ES-I3 (cell line): ENCODE measurements around the gene PPP6R3.
"Not testable (repeated sequence)": the region's sequence is repeated elsewhere in the genome, so short reads cannot be mapped to it uniquely, and the experiment has no call there.

ENCODE experiments used
- H3K36me3 ChIP-seq: 2 replicates; pipeline ENCODE4 v1.6.1; 2013; ENCODE audit warnings: mild to moderate bottlenecking, low read length, control low read depth, moderate library complexity; ENCODE audit not compliant: insufficient read depth
- H3K4me1 ChIP-seq: 2 replicates; pipeline ENCODE4 v1.6.1; 2013; ENCODE audit warnings: mild to moderate bottlenecking, control low read depth, low read length; ENCODE audit not compliant: insufficient read depth
- H3K9ac ChIP-seq: 2 replicates; pipeline ENCODE4 v1.6.1; 2013; ENCODE audit warnings: low read depth, mild to moderate bottlenecking, low read length, moderate library complexity
- H3K9me3 ChIP-seq: 2 replicates; pipeline ENCODE4 v1.6.1; 2013; ENCODE audit warnings: mild to moderate bottlenecking, low read length, moderate library complexity; ENCODE audit not compliant: control insufficient read depth, insufficient read depth

Gene PPP6R3

DNA sequence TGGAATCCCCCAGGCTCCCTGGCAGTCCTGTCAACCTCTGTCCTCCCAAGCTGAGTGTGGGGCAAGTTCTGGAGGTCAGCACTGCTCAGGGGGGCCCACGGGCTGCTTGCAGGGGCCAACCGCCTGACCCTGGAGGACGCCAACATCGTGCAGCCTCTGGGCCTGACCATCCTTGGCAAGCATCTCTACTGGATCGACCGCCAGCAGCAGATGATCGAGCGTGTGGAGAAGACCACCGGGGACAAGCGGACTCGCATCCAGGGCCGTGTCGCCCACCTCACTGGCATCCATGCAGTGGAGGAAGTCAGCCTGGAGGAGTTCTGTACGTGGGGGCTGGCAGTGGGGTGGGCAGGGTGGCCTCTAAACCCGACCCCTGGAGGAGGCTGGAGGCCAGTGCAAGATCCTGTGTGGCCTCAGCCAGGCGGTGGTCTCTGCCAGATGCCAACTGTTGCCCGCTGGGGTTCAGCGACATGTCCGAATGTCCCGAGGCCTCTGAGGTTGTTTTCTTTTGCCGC lies 34.6 kb upstream of the PPP6R3 start:
- Histone ChIP-seq H3K9me3 (no peaks in the 10 kb centered on the region; the same call in 1 of the 2 replicates), H3K9ac (no peak overlapping the region), H3K4me1 (no peaks in the 10 kb centered on the region), H3K36me3 (peaks cover 8% of the 10 kb centered on the region)

DNA sequence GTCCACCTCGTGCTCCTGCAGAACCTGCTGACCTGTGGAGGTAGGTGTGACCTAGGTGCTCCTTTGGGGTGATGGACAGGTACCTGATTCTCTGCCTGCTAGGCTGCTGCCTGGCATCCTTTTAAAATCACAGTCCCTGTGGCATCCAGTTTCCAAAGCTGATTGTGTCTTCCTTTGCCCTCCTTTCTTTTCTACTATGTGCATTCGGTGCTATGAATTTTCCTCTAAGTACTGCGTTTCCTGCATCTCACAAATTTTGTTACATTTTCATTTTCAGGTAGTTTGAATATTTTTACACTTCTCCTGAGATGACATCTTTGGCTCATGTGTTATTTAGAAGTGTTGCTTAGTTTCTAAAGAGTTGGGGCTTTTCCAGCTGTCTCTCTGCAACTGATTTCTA lies 30.9 kb upstream of the PPP6R3 start:
- Histone ChIP-seq H3K36me3 (peaks cover 13% of the 10 kb centered on the region), H3K9ac (no peak overlapping the region)

DNA sequence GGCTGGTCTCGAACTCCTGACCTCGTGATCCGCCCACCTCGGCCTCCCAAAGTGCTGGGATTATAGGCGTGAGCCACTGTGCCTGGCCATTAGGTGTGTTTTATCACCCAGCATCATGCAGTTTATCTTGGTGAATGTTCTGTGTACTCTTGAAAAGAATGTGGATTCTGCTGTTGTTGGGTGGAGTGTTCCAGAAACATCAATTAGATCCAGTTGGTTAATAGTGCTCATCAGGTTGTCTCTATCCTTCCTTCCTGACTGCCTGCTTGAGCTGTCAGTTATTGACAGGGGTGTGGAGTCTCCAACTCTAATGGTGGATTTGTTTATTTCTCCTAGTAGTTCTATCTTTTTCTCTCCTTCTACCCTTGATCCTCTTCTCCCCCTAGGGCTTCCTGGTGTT lies 30.2 kb upstream of the PPP6R3 start:
- Histone ChIP-seq H3K4me1 (no peaks in the 10 kb centered on the region), H3K36me3 (peaks cover 13% of the 10 kb centered on the region), H3K9ac (no peak overlapping the region), H3K9me3 (no peaks in the 10 kb centered on the region; the same call in 1 of the 2 replicates)

More for the DNA sequence above, 30.9 kb upstream of the PPP6R3 start:
- H3K9me3 ChIP-seq, result no peaks in the 10 kb centered on the region; the same call in 1 of the 2 replicates
- H3K4me1 ChIP-seq, result no peaks in the 10 kb centered on the region

DNA sequence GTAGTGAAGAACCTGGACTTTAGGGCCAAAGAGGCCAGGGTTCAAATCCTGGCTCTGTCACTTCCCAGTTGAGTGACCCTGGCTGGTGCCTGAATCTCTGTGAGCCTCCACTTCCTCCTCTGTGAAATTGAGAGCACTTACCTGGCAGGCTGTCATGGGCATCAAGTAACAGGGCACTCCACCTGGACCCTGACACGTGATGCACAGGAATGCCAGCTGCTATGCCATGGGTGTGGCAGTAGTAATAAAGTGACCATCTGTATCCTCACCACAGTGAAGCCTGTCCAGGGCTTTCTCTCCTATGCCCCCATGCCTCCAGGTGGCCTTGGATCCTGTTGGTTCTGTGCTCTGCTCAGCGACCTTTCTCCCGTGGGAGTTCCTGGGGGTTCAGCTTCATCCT lies 29.8 kb upstream of the PPP6R3 start:
- peaks cover 13% of the 10 kb centered on the region for H3K36me3 ChIP-seq
- H3K9me3 ChIP-seq, result no peaks in the 10 kb centered on the region; the same call in 1 of the 2 replicates
- no peak overlapping the region for H3K9ac ChIP-seq
- no peaks in the 10 kb centered on the region for H3K4me1 ChIP-seq

DNA sequence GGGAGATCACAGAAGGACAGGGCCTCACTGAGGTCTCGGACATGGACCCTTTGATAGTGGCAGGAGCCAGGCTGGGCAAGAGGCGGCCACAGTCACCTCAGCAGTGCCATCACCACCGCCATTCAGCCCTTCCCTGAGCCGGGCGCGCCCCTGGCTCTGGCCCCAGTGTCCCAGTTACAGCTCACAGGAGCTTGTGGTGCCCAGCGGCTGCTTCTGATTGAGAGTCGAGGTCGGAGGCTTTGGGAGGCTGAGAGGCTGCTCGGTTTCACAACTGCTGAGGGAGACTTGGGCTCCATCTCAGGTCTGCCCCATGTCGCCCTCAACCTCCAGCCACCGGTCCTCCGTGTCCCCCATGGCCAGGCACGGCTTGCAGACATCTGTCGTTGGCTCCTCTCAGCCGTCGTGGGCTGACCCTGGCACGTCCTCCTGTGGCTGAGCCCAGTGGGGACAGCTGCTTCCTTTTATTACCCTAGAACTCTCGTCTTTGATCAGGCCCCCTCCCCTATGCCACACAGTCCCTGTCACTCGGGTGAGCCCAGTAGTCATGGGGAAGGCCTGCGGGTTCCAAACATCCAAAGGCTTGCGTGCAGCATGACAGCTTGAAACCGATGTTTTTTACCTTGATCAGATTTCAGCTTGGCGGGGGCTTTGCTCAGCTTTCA lies 28.4 kb upstream of the PPP6R3 start:
- no peak overlapping the region for H3K9ac ChIP-seq
- no peaks in the 10 kb centered on the region; the same call in 1 of the 2 replicates for H3K9me3 ChIP-seq
- peaks cover 2% of the 10 kb centered on the region; the same call in 1 of the 2 replicates for H3K4me1 ChIP-seq
- H3K36me3 ChIP-seq, result peaks cover 13% of the 10 kb centered on the region

DNA sequence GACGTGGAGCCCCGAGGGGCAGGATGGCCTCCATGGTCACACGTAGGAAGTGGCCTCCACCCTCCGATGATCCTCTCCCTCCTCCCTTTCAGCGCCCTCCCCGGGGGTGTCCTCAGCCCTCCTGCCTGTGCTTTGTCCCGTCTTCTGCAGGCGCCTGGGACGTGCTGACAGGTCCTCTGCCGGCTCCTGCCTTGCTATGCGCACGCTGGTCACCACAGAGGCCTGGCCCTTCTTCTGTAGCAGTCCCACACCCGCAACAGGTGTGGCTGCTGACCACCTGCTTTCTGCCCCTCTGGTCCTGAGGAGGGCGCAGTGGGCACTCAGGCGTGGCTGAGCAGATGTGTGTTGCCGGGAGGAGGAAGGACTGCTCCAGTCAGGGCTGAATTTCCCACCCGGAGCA lies 27.7 kb upstream of the PPP6R3 start:
- no peak overlapping the region for H3K9ac ChIP-seq
- H3K4me1 ChIP-seq, result peaks cover 6% of the 10 kb centered on the region; the same call in 1 of the 2 replicates
- H3K9me3 ChIP-seq, result no peaks in the 10 kb centered on the region; the same call in 1 of the 2 replicates
- peaks cover 13% of the 10 kb centered on the region for H3K36me3 ChIP-seq

DNA sequence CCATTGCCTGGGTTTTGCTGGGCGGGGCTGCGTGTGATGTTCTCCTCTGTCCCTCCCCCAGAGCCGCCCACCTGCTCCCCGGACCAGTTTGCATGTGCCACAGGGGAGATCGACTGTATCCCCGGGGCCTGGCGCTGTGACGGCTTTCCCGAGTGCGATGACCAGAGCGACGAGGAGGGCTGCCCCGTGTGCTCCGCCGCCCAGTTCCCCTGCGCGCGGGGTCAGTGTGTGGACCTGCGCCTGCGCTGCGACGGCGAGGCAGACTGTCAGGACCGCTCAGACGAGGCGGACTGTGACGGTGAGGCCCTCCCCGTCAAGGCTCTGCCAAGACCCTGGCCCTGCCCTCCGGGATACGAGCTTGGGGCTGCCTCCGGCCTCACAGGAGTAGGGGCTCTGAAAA lies 27.0 kb upstream of the PPP6R3 start:
- no peaks in the 10 kb centered on the region; the same call in 1 of the 2 replicates for H3K9me3 ChIP-seq
- H3K36me3 ChIP-seq, result peaks cover 14% of the 10 kb centered on the region
- H3K4me1 ChIP-seq, result peaks cover 6% of the 10 kb centered on the region; the same call in 1 of the 2 replicates
- H3K9ac ChIP-seq, result no peak overlapping the region

DNA sequence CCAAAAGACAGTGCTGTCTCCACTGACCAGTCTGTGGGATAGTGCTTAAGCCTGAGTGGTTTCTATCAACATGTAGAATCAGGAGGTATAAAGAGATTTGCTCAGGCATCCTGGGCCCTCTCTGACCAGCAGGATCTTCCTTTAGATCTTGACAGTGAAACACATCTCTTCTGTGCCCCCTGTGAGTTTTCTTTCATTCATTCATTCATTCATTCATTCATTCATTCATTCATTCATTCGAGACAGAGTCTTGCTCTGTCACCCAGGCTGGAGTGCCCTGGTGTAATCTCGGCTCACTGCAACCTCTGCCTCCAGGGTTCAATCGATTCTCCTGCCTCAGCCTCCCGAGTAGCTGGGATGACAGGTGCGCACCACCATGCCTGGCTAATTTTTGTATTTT lies 26.4 kb upstream of the PPP6R3 start:
- H3K4me1 ChIP-seq, H3K9me3 ChIP-seq, H3K9ac ChIP-seq: not testable (repeated sequence)
- peaks cover 17% of the 10 kb centered on the region for H3K36me3 ChIP-seq

DNA sequence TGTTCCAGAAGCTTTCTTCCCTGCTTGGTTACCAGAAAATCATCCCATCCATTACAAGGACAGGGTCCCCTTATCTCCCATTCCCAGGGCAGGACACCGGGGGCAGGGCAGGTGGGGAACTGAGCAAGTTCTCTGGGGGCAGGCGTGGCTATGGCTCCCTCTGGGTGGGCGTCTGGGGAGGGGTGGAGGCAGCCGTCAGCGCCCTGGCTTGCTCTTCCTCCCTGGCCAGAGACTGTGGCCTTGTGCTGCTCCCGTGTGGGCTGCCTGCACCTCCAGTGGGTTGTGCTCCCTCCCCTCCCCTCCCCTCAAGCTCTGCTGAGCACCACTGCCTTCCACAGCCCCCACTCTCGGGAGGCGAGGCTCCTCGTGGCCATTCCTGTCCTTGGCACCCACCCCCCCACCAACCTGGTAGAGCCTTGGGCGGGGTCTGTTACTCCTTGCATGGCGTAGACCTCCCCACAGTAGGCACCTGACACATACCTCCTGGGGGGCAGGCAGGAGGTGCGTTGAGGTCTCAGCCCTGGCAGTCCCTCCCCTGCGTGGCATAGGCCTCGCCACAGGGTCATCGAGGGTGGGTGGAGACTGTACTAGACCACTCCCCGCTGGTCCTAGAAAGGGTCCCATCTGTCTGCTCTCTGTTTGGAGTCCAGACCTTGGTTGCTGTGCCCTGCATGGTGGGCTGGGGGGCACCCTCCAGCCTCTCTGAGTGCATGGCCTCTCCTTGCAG lies 24.2 kb upstream of the PPP6R3 start:
- Histone ChIP-seq H3K4me1 (peaks cover 15% of the 10 kb centered on the region; the same call in 1 of the 2 replicates), H3K9ac (no peak overlapping the region), H3K9me3 (no peaks in the 10 kb centered on the region), H3K36me3 (peaks cover 9% of the 10 kb centered on the region)

DNA sequence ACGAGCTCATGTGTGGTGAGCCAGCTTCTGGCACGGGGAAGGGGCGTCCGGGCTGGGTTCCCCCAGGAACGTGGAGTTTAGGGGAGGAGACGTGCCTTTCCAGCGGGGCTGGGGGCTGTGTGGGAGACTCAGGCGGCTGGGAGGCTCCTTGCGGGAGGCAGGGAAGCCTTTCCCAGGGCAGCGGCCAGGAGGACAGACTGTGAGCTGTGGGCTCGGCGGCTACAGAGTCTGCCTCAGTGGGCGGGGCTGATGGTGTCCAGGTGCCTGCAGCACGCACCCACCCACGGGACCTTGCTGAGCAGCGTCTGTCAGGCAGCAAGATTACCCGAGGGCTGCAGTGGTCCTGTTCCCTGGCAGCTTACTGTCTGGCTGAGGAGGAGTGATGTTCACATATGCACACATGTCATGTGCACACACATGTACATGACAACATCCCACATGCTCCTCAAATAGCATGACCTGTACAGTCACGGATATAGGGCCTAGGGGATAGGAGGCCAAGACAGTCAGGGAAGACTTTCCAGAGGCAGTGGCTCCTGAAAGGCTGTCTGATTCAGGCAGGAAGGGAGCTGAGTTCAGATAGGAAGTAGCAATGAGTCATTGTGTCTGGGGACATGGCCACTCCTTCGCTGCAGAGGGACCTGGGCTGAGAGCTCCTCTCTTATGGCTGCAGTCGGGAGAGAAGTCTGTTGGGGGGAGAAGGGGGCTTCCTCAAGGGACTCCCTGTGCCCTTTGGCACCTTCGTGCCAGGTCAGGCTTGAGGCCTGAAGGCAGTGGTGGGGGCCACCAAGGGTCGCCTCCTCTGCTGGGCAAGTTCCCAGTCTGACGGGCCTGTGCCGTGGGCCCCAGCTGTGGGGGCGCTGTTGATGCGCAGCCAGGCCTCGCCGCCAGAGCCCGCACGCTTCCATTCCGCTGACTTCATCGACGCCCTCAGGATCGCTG lies 23.3 kb upstream of the PPP6R3 start:
- peaks cover 9% of the 10 kb centered on the region for H3K36me3 ChIP-seq
- H3K9me3 ChIP-seq, result no peaks in the 10 kb centered on the region
- no peak overlapping the region for H3K9ac ChIP-seq
- H3K4me1 ChIP-seq, result peaks cover 23% of the 10 kb centered on the region; the same call in 1 of the 2 replicates

DNA sequence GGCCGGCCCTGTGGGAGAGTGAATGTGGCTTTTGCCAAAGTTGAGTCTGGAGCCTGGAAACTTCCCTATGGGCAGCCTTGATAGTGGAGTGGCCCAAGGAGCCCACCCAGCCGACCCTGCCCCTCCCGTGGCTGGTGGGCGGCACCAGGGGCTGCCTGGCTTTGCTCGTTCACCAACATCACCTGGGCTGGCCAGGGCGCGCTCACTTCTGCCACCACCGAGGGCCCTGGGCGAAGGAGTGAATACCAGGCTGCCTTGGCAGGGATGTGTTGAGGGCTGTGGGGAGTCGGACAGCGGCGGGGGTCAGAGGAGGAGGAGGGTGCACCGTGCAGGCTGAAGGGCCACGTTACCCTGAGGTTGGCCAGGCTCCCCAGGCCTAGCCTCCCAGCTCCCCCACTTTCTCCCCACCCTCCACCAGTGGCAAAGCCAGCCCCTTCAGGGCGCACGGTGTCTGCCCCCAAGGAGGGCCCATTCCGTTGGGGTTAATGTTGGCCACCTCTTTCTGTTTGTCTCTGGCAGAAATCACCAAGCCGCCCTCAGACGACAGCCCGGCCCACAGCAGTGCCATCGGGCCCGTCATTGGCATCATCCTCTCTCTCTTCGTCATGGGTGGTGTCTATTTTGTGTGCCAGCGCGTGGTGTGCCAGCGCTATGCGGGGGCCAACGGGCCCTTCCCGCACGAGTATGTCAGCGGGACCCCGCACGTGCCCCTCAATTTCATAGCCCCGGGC lies 22.5 kb upstream of the PPP6R3 start:
- Histone ChIP-seq H3K9me3 (no peaks in the 10 kb centered on the region), H3K9ac (no peak overlapping the region)

DNA sequence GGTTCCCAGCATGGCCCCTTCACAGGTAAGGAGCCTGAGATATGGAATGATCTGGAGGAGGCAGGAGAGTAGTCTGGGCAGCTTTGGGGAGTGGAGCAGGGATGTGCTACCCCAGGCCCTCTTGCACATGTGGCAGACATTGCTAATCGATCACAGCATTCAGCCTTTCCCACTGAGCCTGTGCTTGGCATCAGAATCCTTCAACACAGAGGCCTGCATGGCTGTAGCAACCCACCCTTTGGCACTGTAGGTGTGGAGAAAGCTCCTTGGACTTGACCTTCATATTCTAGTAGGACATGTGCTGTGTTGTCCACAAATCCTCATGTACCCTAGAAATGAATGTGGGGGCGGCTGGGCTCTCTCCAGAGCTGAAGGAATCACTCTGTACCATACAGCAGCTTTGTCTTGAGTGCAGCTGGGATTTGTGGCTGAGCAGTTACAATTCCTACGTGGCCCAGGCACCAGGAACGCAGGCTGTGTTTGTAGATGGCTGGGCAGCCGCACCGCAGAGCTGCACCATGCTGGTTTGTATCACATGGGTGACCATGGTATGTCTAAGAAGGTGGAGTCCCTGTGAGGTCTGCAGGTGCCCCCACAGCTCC lies 21.8 kb upstream of the PPP6R3 start:
- no peaks in the 10 kb centered on the region for H3K9me3 ChIP-seq
- H3K4me1 ChIP-seq, result peaks cover 23% of the 10 kb centered on the region; the same call in 1 of the 2 replicates
- H3K36me3 ChIP-seq, result peaks cover 6% of the 10 kb centered on the region

More for the DNA sequence above, 22.5 kb upstream of the PPP6R3 start:
- H3K36me3 ChIP-seq, result peaks cover 9% of the 10 kb centered on the region
- H3K4me1 ChIP-seq, result peaks cover 23% of the 10 kb centered on the region; the same call in 1 of the 2 replicates

DNA sequence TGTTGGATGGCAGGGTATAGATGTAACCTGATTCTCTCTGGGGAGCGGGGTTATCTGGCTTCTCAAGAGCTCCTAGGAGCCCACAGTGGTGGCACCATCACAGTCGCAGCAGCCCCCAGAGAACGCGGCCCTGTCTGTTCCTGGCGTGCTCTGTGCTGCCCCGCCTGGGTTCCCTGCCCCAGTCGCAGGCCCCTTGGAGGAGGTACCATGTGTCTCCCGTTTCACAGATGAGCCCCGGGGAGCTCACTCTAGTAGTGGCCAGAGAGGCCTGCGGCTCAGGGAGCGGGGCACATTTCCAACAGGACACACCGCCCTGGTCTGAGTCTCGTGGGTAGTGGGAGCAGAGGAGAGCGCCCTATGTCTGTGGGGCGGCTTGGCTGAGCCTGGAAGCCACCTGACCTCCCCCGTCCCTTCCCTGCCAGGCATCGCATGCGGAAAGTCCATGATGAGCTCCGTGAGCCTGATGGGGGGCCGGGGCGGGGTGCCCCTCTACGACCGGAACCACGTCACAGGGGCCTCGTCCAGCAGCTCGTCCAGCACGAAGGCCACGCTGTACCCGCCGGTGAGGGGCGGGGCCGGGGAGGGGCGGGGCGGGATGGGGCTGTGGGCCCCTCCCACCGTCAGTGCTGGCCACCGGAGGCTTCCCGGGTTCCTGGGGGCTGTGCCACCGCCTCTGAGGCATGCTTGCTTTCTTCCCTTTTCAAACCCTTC lies 21.0 kb upstream of the PPP6R3 start:
- Histone ChIP-seq H3K9ac (no peak overlapping the region), H3K9me3 (no peaks in the 10 kb centered on the region), H3K4me1 (peaks cover 23% of the 10 kb centered on the region; the same call in 1 of the 2 replicates), H3K36me3 (peaks cover 4% of the 10 kb centered on the region)

More for the DNA sequence above, 21.8 kb upstream of the PPP6R3 start:
- H3K9ac ChIP-seq, result no peak overlapping the region
